Measurements from ENCODE around the gene PCDHB5. TPM values are rescaled to one million over a fixed set of nuclear protein-coding genes. Genes with fewer than 3 reads are reported as not detected.
"Not testable (repeated sequence)": the region's sequence is repeated elsewhere in the genome, so short reads cannot be mapped to it uniquely, and the experiment has no call there.

The PCDHB5 gene
- 1.8 and 2.8 TPM in 2 replicates for total RNA-seq
- polyA plus RNA-seq = 0.60 and 1.1 TPM in 2 replicates
- polyA plus RNA-seq (2012) = 0.46 and 1.1 TPM in 2 replicates
- 0.12 and 0.15 TPM in 2 replicates for polyA minus RNA-seq (ENCODE audit: low replicate concordance)

DNA sequence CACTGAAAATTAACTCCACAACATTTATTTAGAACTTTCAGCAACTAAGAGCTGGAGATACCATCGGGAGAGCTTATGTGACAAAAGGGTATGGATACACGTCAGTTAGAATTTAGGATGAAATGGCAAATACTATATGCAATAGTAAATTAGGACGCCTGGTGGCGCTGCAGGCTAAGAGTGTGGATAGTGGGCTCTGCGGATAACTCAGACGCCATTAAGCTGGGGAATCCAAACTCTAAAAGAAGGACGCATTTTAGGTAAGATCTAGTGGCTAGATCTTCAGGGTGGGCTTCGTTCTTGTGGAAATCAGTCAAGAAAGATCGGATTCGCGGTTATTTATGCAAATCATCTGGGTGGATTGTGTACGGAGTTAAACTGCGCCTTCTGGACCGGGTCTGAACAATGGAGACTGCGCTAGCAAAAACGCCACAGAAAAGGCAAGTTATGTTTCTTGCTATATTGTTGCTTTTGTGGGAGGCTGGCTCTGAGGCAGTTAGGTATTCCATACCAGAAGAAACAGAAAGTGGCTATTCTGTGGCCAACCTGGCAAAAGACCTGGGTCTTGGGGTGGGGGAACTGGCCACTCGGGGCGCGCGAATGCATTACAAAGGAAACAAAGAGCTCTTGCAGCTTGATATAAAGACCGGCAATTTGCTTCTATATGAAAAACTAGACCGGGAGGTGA, at the start of gene PCDHB5:
PCDHB5 (plus strand) TSS at position 177 of the 688 bp plus-strand sequence; CDS start at position 406, 229 bp downstream.
- H3K79me2 ChIP-seq (ENCODE audit: control insufficient read depth, insufficient read depth, low read length) = no peaks in the 10 kb centered on the region
- no peak within 1 kb of the TSS for H3K27ac ChIP-seq (ENCODE audit: insufficient read depth, low read length)
- no peak within 1 kb of the TSS for H2AFZ ChIP-seq (ENCODE audit: low read length)
- H3K9ac ChIP-seq (ENCODE audit: insufficient read depth, low read length) = no peak within 1 kb of the TSS
- no peaks in the 10 kb centered on the region for H3K4me1 ChIP-seq (ENCODE audit: control insufficient read depth, extremely low read depth, insufficient read depth, low read length)
- no peaks in the 10 kb centered on the region for H4K20me1 ChIP-seq (ENCODE audit: control insufficient read depth, extremely low read depth, insufficient read depth, low read length)
- no peak within 1 kb of the TSS for H3K4me2 ChIP-seq (ENCODE audit: extremely low read depth, insufficient read depth, low read length)
- peak; percentile 2 to 33 for DNase-seq (ENCODE audit: low read depth in 2 of 2)
- no peaks in the 10 kb centered on the region for H3K36me3 ChIP-seq (ENCODE audit: control insufficient read depth, insufficient read depth, low read length)
- TF ChIP-seq CTCF (conservative IDR thresholded peaks at IDR 0.05 in 1 of 2, IDR thresholded peaks at IDR 0.05 in 1 of 2; ENCODE audit: low read depth in 1 of 2, low read length in 2 of 2) = peak; percentile 15 to 45
- TF ChIP-seq EZH2 (IDR thresholded peaks at IDR 0.05; ENCODE audit: low read length, missing control alignments) = no peak
- no peaks in the 10 kb centered on the region for H3K9me3 ChIP-seq (ENCODE audit: control insufficient read depth, insufficient read depth, low read depth, low read length)
- peak within 1 kb of the TSS in 3 of 4 experiments; percentile 2 to 59 (median 49) for H3K4me3 ChIP-seq (replicated peaks in 1 of 4; ENCODE audit: control extremely low read depth in 1 of 4, insufficient read depth in 1 of 4, low read depth in 3 of 4, low read length in 4 of 4)
- H3K27me3 ChIP-seq (ENCODE audit: control insufficient read depth, insufficient read depth, low read length) = no peaks in the 10 kb centered on the region

GRCh38 chr5:141094481-141095262, 40.3 kb upstream of the PCDHB5 start, which contains the start of gene PCDHB2:
PCDHB2 (plus strand) TSS chr5:141094615; CDS start chr5:141094791, 176 bp downstream.
- Histone ChIP-seq H3K4me3 (replicated peaks in 1 of 4; ENCODE audit: control extremely low read depth in 1 of 4, insufficient read depth in 1 of 4, low read depth in 3 of 4, low read length in 4 of 4) (peak within 1 kb of the TSS in 2 of 4 experiments; percentile 54), H3K4me1 (ENCODE audit: control insufficient read depth, extremely low read depth, insufficient read depth, low read length) (no peaks in the 10 kb centered on the region), H2AFZ (ENCODE audit: low read length) (no peak within 1 kb of the TSS), H3K4me2 (ENCODE audit: extremely low read depth, insufficient read depth, low read length) (no peak within 1 kb of the TSS), H3K27me3 (ENCODE audit: control insufficient read depth, insufficient read depth, low read length) (no peaks in the 10 kb centered on the region), H3K9me3 (ENCODE audit: control insufficient read depth, insufficient read depth, low read depth, low read length) (no peaks in the 10 kb centered on the region), H3K27ac (ENCODE audit: insufficient read depth, low read length) (no peak within 1 kb of the TSS), H3K79me2 (ENCODE audit: control insufficient read depth, insufficient read depth, low read length) (no peaks in the 10 kb centered on the region), H3K36me3 (ENCODE audit: control insufficient read depth, insufficient read depth, low read length) (no peaks in the 10 kb centered on the region), H3K9ac (ENCODE audit: insufficient read depth, low read length) (no peak within 1 kb of the TSS), H4K20me1 (ENCODE audit: control insufficient read depth, extremely low read depth, insufficient read depth, low read length) (no peaks in the 10 kb centered on the region)
- peak; percentile 23 to 56 for DNase-seq (ENCODE audit: low read depth in 2 of 2)
- TF ChIP-seq EZH2 (IDR thresholded peaks at IDR 0.05; ENCODE audit: low read length, missing control alignments) = no peak
- peak in 1 of 2 donors; percentile 25 for TF ChIP-seq CTCF (conservative IDR thresholded peaks at IDR 0.05 in 1 of 2, IDR thresholded peaks at IDR 0.05 in 1 of 2; ENCODE audit: low read depth in 1 of 2, low read length in 2 of 2)

- no peaks in the 10 kb centered on the region for H3K27me3 ChIP-seq (ENCODE audit: control insufficient read depth, insufficient read depth, low read length)
- H3K9ac ChIP-seq (ENCODE audit: insufficient read depth, low read length) = no peak overlapping the region
- H4K20me1 ChIP-seq (ENCODE audit: control insufficient read depth, extremely low read depth, insufficient read depth, low read length) = no peaks in the 10 kb centered on the region
- no peaks in the 10 kb centered on the region for H3K36me3 ChIP-seq (ENCODE audit: control insufficient read depth, insufficient read depth, low read length)
- H3K79me2 ChIP-seq (ENCODE audit: control insufficient read depth, insufficient read depth, low read length) = no peaks in the 10 kb centered on the region
- H3K9me3 ChIP-seq (ENCODE audit: control insufficient read depth, insufficient read depth, low read depth, low read length) = no peaks in the 10 kb centered on the region
- no peak overlapping the region for H3K4me2 ChIP-seq (ENCODE audit: extremely low read depth, insufficient read depth, low read length)
- no peaks in the 10 kb centered on the region for H3K4me1 ChIP-seq (ENCODE audit: control insufficient read depth, extremely low read depth, insufficient read depth, low read length)
- H3K4me3 ChIP-seq (replicated peaks in 1 of 4; ENCODE audit: control extremely low read depth in 1 of 4, insufficient read depth in 1 of 4, low read depth in 3 of 4, low read length in 4 of 4) = peak overlapping the region in 2 of 4 experiments; percentile 54
- no peak for TF ChIP-seq CTCF (conservative IDR thresholded peaks at IDR 0.05 in 1 of 2, IDR thresholded peaks at IDR 0.05 in 1 of 2; ENCODE audit: low read depth in 1 of 2, low read length in 2 of 2)
- TF ChIP-seq EZH2 (IDR thresholded peaks at IDR 0.05; ENCODE audit: low read length, missing control alignments) = no peak
- no peak overlapping the region for H2AFZ ChIP-seq (ENCODE audit: low read length)
- DNase-seq (ENCODE audit: low read depth in 2 of 2) = no peak
- H3K27ac ChIP-seq (ENCODE audit: insufficient read depth, low read length) = no peak overlapping the region
These were observed 39.8 kb upstream of the PCDHB5 start for GRCh38 chr5:141095263-141095641.

- not testable (repeated sequence) for H3K4me3 ChIP-seq (replicated peaks in 1 of 4; ENCODE audit: control extremely low read depth in 1 of 4, insufficient read depth in 1 of 4, low read depth in 3 of 4, low read length in 4 of 4); H3K4me1 ChIP-seq (ENCODE audit: control insufficient read depth, extremely low read depth, insufficient read depth, low read length); H2AFZ ChIP-seq (ENCODE audit: low read length); H3K9me3 ChIP-seq (ENCODE audit: control insufficient read depth, insufficient read depth, low read depth, low read length); H4K20me1 ChIP-seq (ENCODE audit: control insufficient read depth, extremely low read depth, insufficient read depth, low read length); H3K27me3 ChIP-seq (ENCODE audit: control insufficient read depth, insufficient read depth, low read length); H3K9ac ChIP-seq (ENCODE audit: insufficient read depth, low read length); H3K27ac ChIP-seq (ENCODE audit: insufficient read depth, low read length); DNase-seq (ENCODE audit: low read depth in 2 of 2); H3K36me3 ChIP-seq (ENCODE audit: control insufficient read depth, insufficient read depth, low read length); H3K79me2 ChIP-seq (ENCODE audit: control insufficient read depth, insufficient read depth, low read length); H3K4me2 ChIP-seq (ENCODE audit: extremely low read depth, insufficient read depth, low read length)
These were observed 38.8 kb upstream of the PCDHB5 start for GRCh38 chr5:141096181-141096580.

Data from fibroblast of lung (primary cell).